Activated CD4-positive, alpha-beta T cell treated with anti-CD3 and anti-CD28 coated beads, Interleukin-2, amount 50 U/mL, for 4 hours (primary cell): ENCODE results near the gene PTPRT.
"Not testable (repeated sequence)": the region's sequence is repeated elsewhere in the genome, so short reads cannot be mapped to it uniquely, and the experiment has no call there.

Experiments
- DNase-seq, 2 experiments: peaks; one replicate each; pipeline ENCODE4 v3.0.0-alpha.2; 2020

PTPRT gene

DNA sequence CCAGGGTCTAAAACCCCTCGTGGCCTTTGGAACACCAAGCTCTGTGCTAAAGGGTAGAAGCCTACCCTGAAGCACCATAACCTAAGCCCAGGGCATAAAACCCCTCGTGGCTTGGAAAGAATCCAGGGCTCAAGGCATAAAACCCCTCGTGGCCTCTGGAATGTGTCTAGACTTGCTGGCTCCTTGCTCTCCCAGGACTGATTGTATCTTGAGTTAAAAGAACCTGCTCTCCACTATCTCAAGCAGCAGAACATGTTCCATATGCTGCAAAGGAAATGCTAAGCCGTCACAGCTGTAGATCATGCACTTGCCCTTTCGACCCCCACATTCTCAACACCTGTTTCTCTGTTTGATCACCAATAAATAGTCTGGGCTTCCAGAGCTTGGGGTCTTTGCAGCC, 288.9 kb downstream of the PTPRT start:
- not testable (repeated sequence) for DNase-seq

DNA sequence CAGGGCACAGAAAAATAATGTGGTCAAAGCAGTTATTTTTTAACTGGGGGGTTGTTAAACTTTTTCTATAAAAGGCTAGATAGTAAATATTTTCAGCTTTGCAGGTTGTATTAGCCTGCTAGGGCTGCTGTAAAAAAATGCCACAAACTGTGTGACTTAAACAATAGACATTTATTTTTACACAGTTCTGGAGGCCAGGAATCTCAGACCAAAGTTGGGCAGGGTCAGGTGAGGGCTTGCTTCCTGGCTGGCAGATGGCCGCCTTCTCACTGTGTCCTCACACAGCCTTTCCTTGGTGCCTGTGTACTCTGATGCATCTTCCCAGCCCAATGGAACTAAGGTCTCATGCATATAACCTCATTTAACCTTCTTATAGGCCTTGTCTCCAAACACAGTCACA, 294.7 kb downstream of the PTPRT start:
- DNase-seq = no peak

DNA sequence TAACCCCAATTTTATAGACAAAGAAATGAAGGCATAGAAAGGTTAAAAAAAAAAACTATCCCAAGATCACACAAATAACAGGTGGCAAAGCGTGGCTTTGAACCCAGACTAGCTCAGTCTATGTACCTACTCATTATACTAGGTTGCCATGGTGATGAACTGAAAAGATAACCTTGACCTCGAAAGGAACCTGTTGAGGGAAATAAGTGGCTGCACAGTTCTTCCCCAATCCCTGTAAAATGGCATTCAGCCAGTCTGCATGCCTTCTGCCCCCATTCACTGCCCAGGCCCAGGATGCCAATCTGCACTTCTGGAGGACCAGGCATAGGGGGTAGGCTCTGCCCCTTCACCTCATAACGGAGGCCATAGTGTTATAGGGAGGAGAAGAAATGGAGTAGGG, 295.2 kb downstream of the PTPRT start:
- DNase-seq = no peak

DNA sequence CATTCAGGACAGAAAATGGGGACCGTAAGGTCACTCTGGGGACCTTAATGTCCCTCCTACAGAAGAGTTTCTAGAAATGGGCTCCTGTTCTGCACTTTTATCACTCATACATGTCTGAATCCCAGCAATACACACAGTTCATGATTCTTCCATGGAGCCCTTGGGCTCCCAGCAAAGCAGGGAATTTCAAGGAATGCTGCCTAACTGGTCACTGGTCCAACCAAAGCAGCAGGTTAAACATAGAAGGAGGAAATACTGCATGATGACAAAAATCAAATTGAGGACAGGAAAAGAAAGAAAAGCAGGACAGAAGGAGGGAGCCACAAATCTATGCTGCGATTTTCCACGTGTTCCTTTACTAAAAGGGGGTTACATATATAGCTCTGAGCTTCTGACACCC, 300.2 kb downstream of the PTPRT start:
- DNase-seq = no peak

DNA sequence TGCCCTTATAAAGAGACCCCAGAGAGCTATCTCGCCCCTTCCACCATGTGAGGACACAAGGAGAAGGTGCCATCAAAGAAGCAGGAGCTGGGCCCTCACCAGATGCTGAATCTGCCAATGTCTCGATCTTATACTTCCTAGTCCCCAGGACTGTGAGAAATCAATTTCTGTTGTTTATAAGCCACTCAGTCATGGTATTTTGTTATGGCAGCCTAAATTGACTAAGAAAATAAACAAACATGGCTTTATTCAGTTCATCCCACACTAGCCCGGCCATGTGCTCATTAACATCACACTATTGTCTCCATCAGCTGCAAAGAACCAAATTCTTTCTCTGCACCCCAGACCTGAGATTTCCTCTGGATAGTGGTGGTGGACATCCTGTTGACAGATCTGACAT, 302.4 kb downstream of the PTPRT start:
- no peak for DNase-seq

DNA sequence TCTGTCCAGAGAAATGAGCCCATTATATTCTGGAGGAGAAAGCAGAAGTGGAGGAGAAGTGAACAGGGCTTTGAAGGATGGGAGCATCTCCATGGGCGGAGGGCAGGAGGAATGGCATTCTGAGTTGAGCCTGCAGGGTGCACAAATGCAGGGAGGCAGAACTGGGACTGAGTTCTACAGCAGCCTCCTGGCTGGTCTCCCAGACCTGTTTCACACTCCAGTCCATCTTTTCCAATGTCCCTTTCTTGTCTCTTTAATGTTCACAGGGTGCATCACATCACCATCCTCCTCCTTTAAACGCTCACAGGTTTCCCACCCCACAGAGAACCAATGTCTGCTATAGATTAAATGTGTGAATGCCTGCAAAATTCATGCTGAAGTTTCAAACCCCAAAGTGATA, 302.9 kb downstream of the PTPRT start:
- no peak for DNase-seq

DNA sequence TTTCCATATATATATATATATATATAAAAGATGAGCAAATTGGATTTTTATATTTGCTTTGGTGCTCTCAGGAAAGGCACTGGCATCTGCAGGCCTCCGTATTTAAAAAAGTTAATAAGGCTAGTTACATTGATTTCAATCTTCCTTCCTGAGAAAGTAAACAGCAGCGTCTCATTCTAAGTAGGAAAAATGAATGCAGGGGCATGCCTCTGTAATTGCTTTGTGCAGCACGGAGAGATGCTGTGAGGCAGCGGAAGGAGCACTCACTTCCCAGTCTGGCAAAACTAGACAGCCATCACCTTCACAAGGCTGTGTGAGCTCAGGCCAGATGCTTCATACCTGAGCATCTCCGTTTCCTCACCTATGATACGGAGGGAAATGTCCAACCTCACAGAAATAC, 303.7 kb downstream of the PTPRT start:
- DNase-seq = no peak

DNA sequence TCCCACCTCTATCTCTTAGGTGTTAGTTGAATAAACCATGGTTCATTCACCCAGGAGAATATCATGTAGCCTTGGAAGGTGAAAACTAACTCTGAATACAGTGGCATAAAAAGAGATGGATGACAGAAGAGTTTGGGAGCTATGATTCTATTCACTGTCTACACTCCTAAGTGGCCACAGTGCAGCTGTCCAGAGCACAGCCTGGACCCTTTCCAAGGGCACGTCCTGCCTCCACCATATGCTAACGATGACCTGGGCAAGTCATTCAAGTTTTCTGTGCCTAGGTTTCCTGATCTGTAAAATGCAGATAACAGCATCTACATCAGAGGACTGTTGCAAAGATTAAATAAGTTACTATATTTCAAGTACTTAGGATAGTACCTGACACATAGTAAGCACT, 314.1 kb downstream of the PTPRT start:
- no peak for DNase-seq

DNA sequence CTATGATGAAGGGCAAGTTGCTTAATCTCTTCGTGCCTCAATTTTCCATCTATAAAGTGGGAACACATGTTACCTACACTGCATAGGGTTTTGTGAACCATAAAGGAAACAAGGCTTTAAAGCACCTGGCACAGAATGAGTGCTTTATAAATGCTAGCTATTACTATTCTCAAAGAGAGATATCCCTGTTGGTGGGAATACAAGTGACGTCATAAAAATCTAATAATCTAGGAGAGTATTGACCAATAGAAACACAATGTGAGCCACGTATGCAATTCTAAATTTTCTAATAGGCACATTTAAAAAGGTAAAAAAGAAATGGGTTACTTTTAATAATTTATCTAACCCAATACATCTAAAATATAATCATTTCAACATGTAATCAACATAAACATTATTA, 316.4 kb downstream of the PTPRT start:
- DNase-seq = no peak

DNA sequence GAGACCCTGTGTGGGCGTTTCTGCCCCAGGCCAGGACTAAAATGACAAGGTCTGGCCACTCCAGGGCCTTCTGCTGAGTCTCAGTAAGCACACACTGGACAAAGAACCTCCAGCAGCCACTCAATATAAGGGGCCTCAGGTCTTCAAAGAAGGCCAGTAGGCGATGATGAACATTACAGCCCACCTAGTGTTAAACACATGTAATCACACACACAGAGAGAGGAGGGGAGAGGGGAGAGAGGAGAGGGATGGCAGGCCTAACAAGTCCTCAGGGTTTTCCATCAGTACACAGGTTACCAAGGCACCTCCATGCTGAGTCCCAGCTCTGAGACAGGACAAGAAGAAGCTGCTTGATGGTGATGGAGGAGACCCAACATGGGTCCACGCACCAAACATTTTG, 325.6 kb downstream of the PTPRT start:
- no peak for DNase-seq

DNA sequence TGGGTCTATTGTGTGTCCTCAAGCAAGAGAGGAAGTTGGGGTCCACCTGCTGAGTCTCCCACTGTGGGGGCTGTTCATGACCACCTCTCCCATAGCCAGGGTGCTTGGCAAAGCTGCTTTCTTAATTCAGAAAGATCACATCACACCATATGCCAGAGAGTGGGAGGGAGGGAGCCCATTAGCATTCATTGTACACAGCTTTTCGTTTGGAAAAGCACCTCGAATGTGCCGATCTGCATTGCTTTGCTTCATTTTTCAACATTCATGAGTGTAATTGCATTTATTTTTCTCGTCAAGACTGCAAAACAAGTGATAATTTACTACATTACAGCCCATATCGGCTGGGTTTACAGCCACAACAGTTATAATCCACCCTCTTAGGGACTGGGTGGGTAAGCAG, 327.3 kb downstream of the PTPRT start:
- no peak for DNase-seq

DNA sequence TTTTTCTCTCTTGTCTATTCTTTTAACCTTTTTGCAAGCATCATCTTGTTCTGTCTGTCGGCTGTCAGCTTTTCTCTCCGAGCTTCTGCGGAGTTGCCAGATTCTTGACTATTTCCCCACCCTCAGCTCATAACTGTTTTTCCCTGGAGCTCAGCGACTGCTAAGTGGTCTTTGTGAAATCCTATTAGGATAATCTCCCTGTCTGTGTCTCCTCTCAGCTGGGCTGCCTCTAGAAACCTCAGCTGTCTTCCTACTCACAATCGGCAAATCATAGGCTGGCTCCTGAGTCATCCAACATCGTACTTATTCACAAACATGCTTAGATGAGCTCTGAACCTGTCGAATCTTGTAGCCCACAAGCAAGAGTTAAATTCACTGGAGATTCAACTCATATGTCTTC, 332.3 kb downstream of the PTPRT start:
- no peak for DNase-seq

DNA sequence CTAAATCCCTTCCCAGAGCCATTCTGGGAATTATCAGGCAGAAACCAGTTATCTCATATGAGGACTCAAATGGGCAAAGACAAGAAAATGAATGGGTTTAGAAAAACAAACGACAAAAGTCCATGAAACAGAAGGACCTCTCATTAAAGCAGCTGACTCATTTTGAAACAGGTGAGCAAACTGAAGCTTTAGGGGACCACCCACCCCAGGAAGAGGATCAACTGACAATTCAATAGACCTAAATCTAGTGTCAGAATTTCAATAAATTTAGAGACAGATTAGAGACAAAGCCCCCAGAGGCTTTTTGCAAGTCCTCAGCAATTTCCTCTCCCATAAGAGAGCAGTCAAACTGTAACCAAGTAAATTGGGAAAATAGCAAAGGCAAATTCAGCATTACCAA, 333.8 kb downstream of the PTPRT start:
- DNase-seq = no peak

DNA sequence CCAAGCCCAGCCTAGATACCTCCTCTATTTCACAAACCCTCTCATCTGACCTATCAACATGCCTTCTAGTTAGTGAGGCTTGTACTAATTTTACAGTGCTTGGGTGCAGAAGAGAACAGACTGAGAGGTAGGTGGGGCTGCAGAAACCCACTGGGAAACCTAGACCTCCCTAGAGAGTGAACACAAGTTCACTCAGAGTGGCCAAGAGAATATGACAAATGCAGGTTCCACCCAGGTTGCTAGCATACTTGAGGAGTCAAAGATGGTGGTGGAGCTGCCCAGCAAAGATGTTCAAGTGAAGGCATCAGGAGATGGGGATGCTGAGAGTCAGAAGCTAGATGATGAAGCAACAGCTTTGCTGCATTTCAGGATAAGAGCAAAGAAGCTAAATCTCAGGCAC, 337.0 kb downstream of the PTPRT start:
- no peak for DNase-seq

DNA sequence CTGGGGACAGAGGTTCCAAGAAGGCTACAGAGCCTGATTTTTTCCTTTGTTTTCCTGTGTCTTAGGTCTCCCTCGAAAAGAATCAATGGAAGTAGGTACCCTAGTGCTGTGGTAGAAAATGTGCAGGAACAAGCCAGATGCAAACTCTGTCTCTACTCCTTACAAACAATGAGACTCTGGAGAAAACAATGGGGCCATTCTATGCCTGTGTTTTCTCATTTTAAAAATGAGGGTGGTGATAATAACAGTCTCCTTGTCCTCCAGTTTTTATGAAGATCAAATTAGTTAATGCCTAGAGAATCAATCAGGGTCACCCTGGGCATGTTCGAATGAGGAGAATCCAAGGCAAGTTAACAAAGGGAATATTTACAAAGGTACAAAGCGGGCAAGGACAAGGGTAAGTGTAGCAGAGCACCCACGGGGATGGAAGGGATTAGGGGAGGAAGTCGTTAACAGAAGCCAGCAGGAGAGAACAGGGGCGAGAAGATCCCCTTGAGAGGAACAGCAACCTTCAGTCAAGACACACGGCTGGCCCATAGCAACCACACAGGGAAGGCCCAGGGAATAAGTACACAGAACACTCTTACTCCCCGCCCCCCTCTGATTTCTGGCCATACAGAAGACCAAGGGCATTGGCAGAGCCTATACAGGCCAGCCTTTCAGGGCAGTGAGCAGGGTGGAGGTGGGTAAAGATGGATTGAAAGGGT, 342.8 kb downstream of the PTPRT start:
- DNase-seq = no peak

DNA sequence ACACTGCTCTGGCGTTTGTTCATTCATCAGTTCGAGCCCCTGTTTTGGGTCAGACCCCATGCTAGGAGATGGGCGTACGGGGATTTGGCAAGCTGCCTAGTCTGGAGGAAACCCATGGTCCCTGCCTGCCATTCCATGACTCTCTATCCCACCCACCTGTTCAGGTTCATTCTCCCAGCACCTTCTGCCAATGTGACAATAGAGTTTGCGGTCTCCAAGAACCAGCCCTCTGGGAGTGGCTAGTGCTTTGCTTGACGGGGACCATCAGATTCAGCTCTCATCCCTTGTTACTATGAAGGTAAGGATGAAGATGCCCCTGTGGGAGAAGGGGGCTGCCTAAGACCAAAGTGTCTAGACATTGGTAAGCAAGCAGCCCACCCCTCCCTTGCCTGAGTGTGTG, 345.0 kb downstream of the PTPRT start:
- DNase-seq = no peak

DNA sequence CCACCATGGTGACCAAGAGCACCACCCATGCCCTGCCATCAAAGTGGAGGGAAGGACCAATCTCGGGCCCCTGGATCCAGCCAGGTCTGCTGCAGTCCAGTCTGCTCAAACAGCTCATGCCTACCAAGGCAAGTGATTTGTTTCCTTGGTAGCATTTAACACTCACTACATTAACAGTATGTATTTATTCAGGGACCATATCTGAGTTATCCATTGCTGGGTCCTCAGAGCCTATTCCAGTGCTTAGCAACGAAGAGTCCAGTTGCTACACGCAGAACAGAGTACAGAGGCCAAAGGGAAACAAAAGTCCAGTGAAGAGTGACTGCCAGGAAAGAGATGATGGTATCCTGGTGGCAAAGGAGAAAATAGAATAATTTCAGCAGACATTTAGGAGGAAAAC, 352.2 kb downstream of the PTPRT start:
- no peak for DNase-seq

DNA sequence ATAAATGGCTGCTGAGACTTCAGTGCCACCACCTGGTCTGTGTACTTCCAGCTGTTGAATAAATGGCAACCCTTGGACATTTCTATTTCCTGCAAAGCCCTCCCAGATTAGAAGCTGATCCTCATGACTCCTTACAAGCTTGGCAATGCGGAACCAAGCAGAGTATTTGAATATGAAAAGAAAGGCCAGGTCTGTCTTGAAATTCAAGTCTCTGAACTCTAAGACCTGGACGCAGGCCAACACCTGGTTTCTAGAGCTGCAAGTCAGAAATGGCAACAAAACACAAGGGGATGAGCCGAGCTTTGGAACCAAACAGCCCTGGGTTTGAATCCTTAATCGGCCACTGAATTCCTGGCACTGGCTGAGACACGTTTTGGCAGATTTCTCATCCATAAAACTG, 353.4 kb downstream of the PTPRT start:
- DNase-seq = no peak

DNA sequence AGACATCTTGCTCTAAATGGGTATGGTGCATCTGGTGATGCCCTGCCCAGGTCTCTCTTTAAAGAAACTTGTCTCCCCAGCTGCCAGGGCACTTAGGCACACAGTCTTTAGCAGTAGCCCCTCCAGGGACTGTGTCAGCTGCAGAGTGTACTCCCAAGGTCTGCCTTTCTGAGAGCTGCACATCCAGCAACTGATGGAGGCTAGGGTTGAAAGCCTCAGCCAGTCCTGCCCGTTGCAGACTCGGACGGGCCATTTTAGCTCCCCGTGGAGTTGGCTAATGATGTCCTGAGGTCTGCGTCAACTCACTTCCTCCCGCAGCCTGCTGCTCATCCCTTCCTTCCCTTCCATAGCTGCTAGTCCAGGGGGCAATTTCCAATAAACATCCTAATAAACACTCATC, 381.8 kb downstream of the PTPRT start:
- DNase-seq = no peak

DNA sequence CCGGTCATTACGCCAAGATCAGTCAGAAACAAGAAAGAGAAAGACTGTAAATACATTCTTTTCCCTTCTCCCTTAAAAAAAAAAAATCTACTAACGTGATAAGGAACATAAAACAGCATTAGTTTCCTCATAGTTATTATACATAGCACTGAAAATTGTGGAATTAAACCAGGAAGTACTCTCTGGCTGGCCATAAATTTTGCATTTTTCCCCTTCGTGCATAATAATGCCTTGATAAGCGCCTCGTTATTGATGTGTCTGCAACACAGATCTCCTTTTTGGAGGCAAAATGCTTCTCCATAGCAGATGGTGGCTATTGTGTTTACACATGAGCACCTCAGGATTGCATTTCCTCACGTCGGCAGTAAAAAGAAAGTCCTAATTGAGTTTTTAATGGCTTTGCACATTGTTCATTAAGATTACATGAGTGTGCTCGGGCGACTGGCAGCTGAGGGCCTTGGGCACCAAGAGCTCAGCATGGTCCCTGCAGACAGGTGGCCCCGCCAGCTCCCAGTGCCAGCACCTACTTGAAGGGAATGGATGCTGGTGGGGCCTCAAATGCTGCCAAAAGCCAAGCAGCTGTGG, 394.5 kb downstream of the PTPRT start:
- DNase-seq = no peak

DNA sequence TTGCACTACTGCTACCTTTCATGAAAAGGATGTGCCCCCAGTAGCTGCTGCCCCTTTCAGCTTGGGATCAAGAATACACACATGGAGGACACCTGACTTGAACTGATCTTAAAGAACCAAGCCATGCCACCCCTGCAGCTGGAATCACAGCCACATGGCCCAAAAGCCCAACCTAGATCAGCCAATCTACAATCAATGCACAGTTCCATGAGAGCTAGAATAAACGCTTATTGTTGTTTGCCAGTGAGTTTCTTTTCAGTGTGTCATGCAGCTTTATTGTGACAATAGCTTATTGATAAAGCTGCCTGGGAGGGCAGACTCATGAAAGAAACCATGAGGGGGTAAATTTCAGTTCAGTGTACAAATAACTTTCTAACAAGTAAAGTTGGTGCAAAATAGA, 397.7 kb downstream of the PTPRT start:
- DNase-seq = no peak

DNA sequence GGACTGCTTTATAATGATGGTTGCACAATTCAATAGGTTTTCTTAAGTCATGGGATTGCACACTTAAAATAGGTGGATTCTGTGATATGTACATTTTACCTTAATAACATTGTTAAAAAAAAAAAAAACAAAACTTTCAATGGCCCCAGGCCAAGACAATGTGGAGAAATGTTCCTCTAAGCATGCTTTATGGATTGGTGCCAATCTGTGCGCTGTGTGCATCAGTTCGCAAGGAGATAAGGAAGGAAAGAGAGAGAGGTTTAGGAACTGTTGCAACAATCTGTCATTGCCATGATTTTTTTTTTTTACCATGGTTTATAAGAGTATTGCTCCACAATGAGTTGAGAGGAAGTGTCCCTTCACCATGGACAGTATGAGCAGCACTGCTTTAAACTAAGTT, 399.6 kb downstream of the PTPRT start:
- DNase-seq = no peak

DNA sequence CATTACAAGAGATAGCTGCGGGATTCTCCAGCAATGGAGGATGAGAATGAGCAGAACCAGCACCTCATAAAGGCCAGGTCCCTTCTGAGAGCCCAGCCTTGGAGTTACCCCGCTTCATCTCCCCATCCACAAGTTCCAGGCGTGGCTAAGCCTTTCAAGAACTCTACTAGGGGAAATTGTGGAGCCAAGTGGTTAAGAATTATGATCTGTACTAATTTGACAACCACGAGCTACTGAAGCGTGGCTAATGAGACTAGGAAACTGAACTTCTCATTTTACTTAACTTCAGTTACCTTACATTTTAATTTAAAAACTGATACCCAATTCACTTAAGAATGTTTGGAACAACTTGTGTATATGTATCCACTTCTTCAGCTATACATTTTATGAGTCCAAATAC, 401.0 kb downstream of the PTPRT start:
- DNase-seq = no peak

DNA sequence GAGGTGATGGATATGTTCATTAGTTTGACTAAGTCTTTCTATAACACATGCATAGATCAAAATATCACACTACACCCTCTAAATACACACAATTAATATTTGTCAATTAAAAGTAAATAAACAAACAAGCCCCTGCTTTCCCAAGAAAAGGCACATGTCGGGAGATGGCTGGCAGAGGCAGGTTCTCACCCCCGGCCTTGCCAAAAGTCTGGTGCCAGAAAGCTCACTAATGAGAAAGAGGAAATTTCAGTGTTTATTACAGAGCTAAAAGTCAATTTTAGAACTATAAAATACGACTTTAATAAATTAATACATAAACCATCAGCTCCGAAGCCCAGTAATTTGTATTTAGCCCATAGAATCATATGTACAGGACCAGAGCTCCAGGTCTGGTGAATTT, 404.7 kb downstream of the PTPRT start:
- DNase-seq = no peak

DNA sequence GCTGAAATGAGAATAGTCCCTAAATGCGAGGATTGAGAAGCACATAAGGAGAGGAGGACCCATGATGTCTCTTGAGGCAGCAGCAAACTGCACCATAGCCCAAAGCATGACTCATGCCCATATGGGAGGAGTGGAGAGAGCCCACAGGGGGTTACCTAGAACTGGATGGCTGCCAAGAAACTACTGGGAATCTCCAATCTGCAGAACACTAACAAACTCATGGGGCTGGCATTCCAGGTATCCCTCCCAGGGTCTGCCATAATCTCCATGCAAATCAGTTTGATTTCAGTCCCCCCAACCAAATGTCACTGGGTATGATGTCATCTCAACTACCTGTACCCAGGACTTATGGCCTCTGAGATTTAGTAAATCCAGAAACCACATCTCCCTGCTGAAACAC, 410.5 kb downstream of the PTPRT start:
- no peak for DNase-seq
